ENCODE results near the gene GTF3C1. TPM values are rescaled to one million over a fixed set of nuclear protein-coding genes. Genes with fewer than 3 reads are reported as not detected.

Gene GTF3C1
- polyA plus RNA-seq, 1 donor from 2014 or later = 54.0 TPM

DNA sequence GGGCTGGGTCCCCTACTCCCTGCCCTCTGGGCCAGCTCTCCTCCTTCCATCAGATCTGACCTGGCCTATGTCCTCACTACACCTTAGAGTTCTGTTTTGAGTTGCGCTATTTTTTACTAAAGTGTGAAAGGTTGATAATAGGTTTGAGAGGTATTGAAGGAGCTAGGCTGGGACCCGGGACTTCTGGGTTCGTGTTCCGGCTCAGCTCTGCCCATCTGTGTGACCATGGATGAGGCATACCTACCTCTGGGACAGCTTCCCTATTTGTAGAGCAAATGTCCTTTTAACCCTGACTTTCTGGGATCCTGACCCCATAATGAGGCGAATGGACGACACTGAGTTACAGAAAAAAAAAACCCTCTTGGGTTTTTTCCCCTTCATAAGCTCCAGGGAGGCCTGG, 111.8 kb downstream of the GTF3C1 start:
- no peak overlapping the region for H3K27ac ChIP-seq (ENCODE audit: low read length)
- H2AFZ ChIP-seq (ENCODE audit: low read depth, low read length) = no peak overlapping the region
- no peak overlapping the region for H3K4me2 ChIP-seq (ENCODE audit: low read length)
- H3K9ac ChIP-seq (ENCODE audit: low read length) = no peak overlapping the region
- no peaks in the 10 kb centered on the region for H3K9me2 ChIP-seq (ENCODE audit: insufficient read depth, low read length)
- no peak overlapping the region for H3K4me3 ChIP-seq (ENCODE audit: low read length)
- TF ChIP-seq, protein P1, sequence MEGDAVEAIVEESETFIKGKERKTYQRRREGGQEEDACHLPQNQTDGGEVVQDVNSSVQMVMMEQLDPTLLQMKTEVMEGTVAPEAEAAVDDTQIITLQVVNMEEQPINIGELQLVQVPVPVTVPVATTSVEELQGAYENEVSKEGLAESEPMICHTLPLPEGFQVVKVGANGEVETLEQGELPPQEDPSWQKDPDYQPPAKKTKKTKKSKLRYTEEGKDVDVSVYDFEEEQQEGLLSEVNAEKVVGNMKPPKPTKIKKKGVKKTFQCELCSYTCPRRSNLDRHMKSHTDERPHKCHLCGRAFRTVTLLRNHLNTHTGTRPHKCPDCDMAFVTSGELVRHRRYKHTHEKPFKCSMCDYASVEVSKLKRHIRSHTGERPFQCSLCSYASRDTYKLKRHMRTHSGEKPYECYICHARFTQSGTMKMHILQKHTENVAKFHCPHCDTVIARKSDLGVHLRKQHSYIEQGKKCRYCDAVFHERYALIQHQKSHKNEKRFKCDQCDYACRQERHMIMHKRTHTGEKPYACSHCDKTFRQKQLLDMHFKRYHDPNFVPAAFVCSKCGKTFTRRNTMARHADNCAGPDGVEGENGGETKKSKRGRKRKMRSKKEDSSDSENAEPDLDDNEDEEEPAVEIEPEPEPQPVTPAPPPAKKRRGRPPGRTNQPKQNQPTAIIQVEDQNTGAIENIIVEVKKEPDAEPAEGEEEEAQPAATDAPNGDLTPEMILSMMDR (IDR thresholded peaks at IDR 0.05; ENCODE audit: poor library complexity, severe bottlenecking) = no peak
- TF ChIP-seq MXI1 (conservative IDR thresholded peaks at IDR 0.05; ENCODE audit: poor library complexity, severe bottlenecking) (no peak), EZH2 (IDR thresholded peaks at IDR 0.05; ENCODE audit: borderline replicate concordance, insufficient read depth, low read length, poor library complexity, severe bottlenecking) (no peak), SMC3 (conservative IDR thresholded peaks at IDR 0.05; ENCODE audit: poor library complexity) (no peak), TAF1 (IDR thresholded peaks at IDR 0.05; ENCODE audit: low read depth) (no peak), RAD21 (conservative IDR thresholded peaks at IDR 0.05) (no peak), EP300 (conservative IDR thresholded peaks at IDR 0.05; ENCODE audit: poor library complexity, severe bottlenecking) (no peak), POLR2AphosphoS5 (IDR thresholded peaks at IDR 0.05) (no peak)
- TF ChIP-seq, protein P2, sequence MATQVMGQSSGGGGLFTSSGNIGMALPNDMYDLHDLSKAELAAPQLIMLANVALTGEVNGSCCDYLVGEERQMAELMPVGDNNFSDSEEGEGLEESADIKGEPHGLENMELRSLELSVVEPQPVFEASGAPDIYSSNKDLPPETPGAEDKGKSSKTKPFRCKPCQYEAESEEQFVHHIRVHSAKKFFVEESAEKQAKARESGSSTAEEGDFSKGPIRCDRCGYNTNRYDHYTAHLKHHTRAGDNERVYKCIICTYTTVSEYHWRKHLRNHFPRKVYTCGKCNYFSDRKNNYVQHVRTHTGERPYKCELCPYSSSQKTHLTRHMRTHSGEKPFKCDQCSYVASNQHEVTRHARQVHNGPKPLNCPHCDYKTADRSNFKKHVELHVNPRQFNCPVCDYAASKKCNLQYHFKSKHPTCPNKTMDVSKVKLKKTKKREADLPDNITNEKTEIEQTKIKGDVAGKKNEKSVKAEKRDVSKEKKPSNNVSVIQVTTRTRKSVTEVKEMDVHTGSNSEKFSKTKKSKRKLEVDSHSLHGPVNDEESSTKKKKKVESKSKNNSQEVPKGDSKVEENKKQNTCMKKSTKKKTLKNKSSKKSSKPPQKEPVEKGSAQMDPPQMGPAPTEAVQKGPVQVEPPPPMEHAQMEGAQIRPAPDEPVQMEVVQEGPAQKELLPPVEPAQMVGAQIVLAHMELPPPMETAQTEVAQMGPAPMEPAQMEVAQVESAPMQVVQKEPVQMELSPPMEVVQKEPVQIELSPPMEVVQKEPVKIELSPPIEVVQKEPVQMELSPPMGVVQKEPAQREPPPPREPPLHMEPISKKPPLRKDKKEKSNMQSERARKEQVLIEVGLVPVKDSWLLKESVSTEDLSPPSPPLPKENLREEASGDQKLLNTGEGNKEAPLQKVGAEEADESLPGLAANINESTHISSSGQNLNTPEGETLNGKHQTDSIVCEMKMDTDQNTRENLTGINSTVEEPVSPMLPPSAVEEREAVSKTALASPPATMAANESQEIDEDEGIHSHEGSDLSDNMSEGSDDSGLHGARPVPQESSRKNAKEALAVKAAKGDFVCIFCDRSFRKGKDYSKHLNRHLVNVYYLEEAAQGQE (IDR thresholded peaks at IDR 0.05; ENCODE audit: borderline replicate concordance) = no peak
- H4K20me1 ChIP-seq (ENCODE audit: insufficient read depth) = no peaks in the 10 kb centered on the region
- no peaks in the 10 kb centered on the region for H3K9me3 ChIP-seq (ENCODE audit: low read length)
- H3F3A ChIP-seq (ENCODE audit: insufficient read depth, low read length, poor library complexity, severe bottlenecking) = no peaks in the 10 kb centered on the region
- H3K27me3 ChIP-seq (ENCODE audit: insufficient read depth, low read depth, low read length) = no peaks in the 10 kb centered on the region
- H3K79me2 ChIP-seq (replicated peaks; ENCODE audit: insufficient read depth, low read length) = no peaks in the 10 kb centered on the region
- H3K36me3 ChIP-seq (ENCODE audit: insufficient read depth, low read length) = no peaks in the 10 kb centered on the region

DNA sequence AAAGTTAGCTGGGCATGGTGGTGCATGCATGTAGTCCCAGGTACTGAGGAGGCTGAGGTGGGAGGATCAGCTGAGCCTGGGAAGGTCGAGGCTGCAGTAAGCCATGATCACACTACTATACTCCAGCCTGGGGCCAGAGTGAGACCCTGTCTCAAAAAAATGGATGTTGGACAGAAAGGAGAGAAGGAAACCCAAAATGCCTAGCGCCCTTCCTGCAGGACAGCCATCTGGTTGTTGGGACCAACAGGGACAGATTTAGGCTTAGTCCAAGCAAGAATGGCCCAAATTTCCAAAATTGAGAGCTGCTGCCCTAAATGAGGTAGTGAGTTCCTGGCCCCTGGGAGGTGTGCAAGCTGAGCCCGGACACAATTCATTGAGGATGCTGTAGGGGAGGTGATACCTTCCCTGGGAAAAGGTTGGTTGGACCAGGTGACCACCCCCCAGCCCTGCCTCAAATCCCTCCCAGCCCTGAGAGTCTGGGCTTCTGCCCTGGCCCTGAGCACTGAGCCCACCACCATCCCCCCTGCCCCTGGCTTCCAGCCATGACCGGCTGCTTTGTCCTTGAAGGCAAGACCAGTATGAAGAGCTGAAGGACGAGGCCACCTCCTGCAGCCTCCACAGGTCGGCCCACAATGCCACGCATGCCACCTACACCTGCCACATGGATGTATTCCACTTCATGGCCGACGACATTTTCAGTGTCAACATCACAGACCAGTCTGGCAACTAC, 112.6 kb downstream of the GTF3C1 start:
- Histone ChIP-seq H3K9me3 (ENCODE audit: low read length) (no peaks in the 10 kb centered on the region), H3K79me2 (replicated peaks; ENCODE audit: insufficient read depth, low read length) (no peaks in the 10 kb centered on the region), H3F3A (ENCODE audit: insufficient read depth, low read length, poor library complexity, severe bottlenecking) (no peaks in the 10 kb centered on the region), H3K36me3 (ENCODE audit: insufficient read depth, low read length) (no peaks in the 10 kb centered on the region), H3K4me2 (ENCODE audit: low read length) (no peak overlapping the region), H3K4me3 (ENCODE audit: low read length) (no peak overlapping the region), H3K27me3 (ENCODE audit: insufficient read depth, low read depth, low read length) (no peaks in the 10 kb centered on the region), H3K9me2 (ENCODE audit: insufficient read depth, low read length) (no peaks in the 10 kb centered on the region), H3K9ac (ENCODE audit: low read length) (no peak overlapping the region), H2AFZ (ENCODE audit: low read depth, low read length) (no peak overlapping the region), H4K20me1 (ENCODE audit: insufficient read depth) (no peaks in the 10 kb centered on the region), H3K27ac (ENCODE audit: low read length) (no peak overlapping the region)
- TF ChIP-seq, protein P1 (IDR thresholded peaks at IDR 0.05; ENCODE audit: poor library complexity, severe bottlenecking) = no peak
- no peak for TF ChIP-seq POLR2AphosphoS5 (IDR thresholded peaks at IDR 0.05)
- TF ChIP-seq MXI1 (conservative IDR thresholded peaks at IDR 0.05; ENCODE audit: poor library complexity, severe bottlenecking) = no peak
- TF ChIP-seq TAF1 (IDR thresholded peaks at IDR 0.05; ENCODE audit: low read depth) = no peak
- TF ChIP-seq SMC3 (conservative IDR thresholded peaks at IDR 0.05; ENCODE audit: poor library complexity) = no peak
- TF ChIP-seq, protein P2 (IDR thresholded peaks at IDR 0.05; ENCODE audit: borderline replicate concordance) = no peak
- no peak for TF ChIP-seq RAD21 (conservative IDR thresholded peaks at IDR 0.05)
- no peak for TF ChIP-seq EP300 (conservative IDR thresholded peaks at IDR 0.05; ENCODE audit: poor library complexity, severe bottlenecking)
- no peak for TF ChIP-seq EZH2 (IDR thresholded peaks at IDR 0.05; ENCODE audit: borderline replicate concordance, insufficient read depth, low read length, poor library complexity, severe bottlenecking)
